Measurements from ENCODE around the gene C15orf61. TPM values are rescaled to one million over a fixed set of nuclear protein-coding genes. Genes with fewer than 3 reads are reported as not detected.

C15orf61 gene
- total and polyA plus RNA-seq, 5 donors from 2014 or later = 8.6 to 13.9 (median 9.9) TPM

- Mint-ChIP-seq H3K9me3 (peaks cover 0 to 1% (median 0%) of the 10 kb centered on the region in 7 donors), H3K27ac (no peak overlapping the region), H3K4me1 (no peaks in the 10 kb centered on the region), H3K4me3 (no peak overlapping the region), H3K36me3 (peaks cover 4% of the 10 kb centered on the region), H3K27me3 (no peaks in the 10 kb centered on the region)
- no peaks in the 10 kb centered on the region for H3K27me3 ChIP-seq (ENCODE audit: control insufficient read depth, insufficient read depth, low read length)
- peak in 2 of 3 donors; percentile 24 to 31 for DNase-seq
- ATAC-seq (ENCODE audit: low read depth in 2 of 2) = peak in 1 of 2 donors; percentile 58
- no peaks in the 10 kb centered on the region for H3K9me3 ChIP-seq (ENCODE audit: control insufficient read depth in 2 of 2, low read length in 2 of 2)
- H3K27ac ChIP-seq (ENCODE audit: insufficient read depth, low read length, poor library complexity, severe bottlenecking) = no peak overlapping the region
- no peaks in the 10 kb centered on the region for H3K36me3 ChIP-seq (ENCODE audit: control insufficient read depth, insufficient read depth, low read length)
- no peaks in the 10 kb centered on the region for H3K4me1 ChIP-seq (ENCODE audit: control insufficient read depth, insufficient read depth, low read length, poor library complexity, severe bottlenecking)
- H3K4me3 ChIP-seq (ENCODE audit: low read depth, low read length) = no peak overlapping the region
These were observed 19.6 kb upstream of the C15orf61 start for GRCh38 chr15:67501177-67501835.

GRCh38 chr15:67501836-67502461 is 19.0 kb upstream of the C15orf61 start:
- DNase-seq = no peak
- no peak for ATAC-seq (ENCODE audit: low read depth in 2 of 2)
- H3K4me1 Mint-ChIP-seq = no peaks in the 10 kb centered on the region
- no peaks in the 10 kb centered on the region for H3K4me1 ChIP-seq (ENCODE audit: control insufficient read depth, insufficient read depth, low read length, poor library complexity, severe bottlenecking)
- H3K4me3 Mint-ChIP-seq = no peak overlapping the region
- H3K27me3 ChIP-seq (ENCODE audit: control insufficient read depth, insufficient read depth, low read length) = no peaks in the 10 kb centered on the region
- H3K36me3 ChIP-seq (ENCODE audit: control insufficient read depth, insufficient read depth, low read length) = no peaks in the 10 kb centered on the region
- H3K9me3 Mint-ChIP-seq = peaks cover 0 to 1% (median 0%) of the 10 kb centered on the region in 7 donors
- H3K27ac Mint-ChIP-seq = no peak overlapping the region
- H3K4me3 ChIP-seq (ENCODE audit: low read depth, low read length) = no peak overlapping the region
- no peaks in the 10 kb centered on the region for H3K27me3 Mint-ChIP-seq
- no peak overlapping the region for H3K27ac ChIP-seq (ENCODE audit: insufficient read depth, low read length, poor library complexity, severe bottlenecking)
- H3K36me3 Mint-ChIP-seq = peaks cover 4% of the 10 kb centered on the region
- no peaks in the 10 kb centered on the region for H3K9me3 ChIP-seq (ENCODE audit: control insufficient read depth in 2 of 2, low read length in 2 of 2)

- ATAC-seq (ENCODE audit: low read depth in 2 of 2) (no peak), DNase-seq (no peak)
- Histone ChIP-seq H3K9me3 (ENCODE audit: control insufficient read depth in 2 of 2, low read length in 2 of 2) (no peaks in the 10 kb centered on the region), H3K27ac (ENCODE audit: insufficient read depth, low read length, poor library complexity, severe bottlenecking) (no peak overlapping the region), H3K27me3 (ENCODE audit: control insufficient read depth, insufficient read depth, low read length) (no peaks in the 10 kb centered on the region), H3K4me1 (ENCODE audit: control insufficient read depth, insufficient read depth, low read length, poor library complexity, severe bottlenecking) (no peaks in the 10 kb centered on the region), H3K4me3 (ENCODE audit: low read depth, low read length) (no peak overlapping the region), H3K36me3 (ENCODE audit: control insufficient read depth, insufficient read depth, low read length) (no peaks in the 10 kb centered on the region)
- Mint-ChIP-seq H3K36me3 (peaks cover 11% of the 10 kb centered on the region), H3K9me3 (peaks cover 0 to 1% (median 0%) of the 10 kb centered on the region in 7 donors), H3K27me3 (no peaks in the 10 kb centered on the region), H3K4me3 (no peak overlapping the region), H3K4me1 (peaks cover 0 to 4% (median under 1%) of the 10 kb centered on the region in 4 donors), H3K27ac (no peak overlapping the region)
These were observed 16.9 kb upstream of the C15orf61 start for GRCh38 chr15:67504056-67504455.

GRCh38 chr15:67504796-67505195 is 16.1 kb upstream of the C15orf61 start:
- Histone ChIP-seq H3K9me3 (ENCODE audit: control insufficient read depth in 2 of 2, low read length in 2 of 2) (no peaks in the 10 kb centered on the region), H3K36me3 (ENCODE audit: control insufficient read depth, insufficient read depth, low read length) (no peaks in the 10 kb centered on the region), H3K27me3 (ENCODE audit: control insufficient read depth, insufficient read depth, low read length) (no peaks in the 10 kb centered on the region), H3K4me1 (ENCODE audit: control insufficient read depth, insufficient read depth, low read length, poor library complexity, severe bottlenecking) (no peaks in the 10 kb centered on the region), H3K4me3 (ENCODE audit: low read depth, low read length) (no peak overlapping the region), H3K27ac (ENCODE audit: insufficient read depth, low read length, poor library complexity, severe bottlenecking) (no peak overlapping the region)
- no peak overlapping the region for H3K27ac Mint-ChIP-seq
- no peaks in the 10 kb centered on the region for H3K27me3 Mint-ChIP-seq
- H3K4me3 Mint-ChIP-seq = no peak overlapping the region
- H3K36me3 Mint-ChIP-seq = peaks cover 11% of the 10 kb centered on the region
- ATAC-seq (ENCODE audit: low read depth in 2 of 2) = no peak
- peaks cover 0 to 1% (median 0%) of the 10 kb centered on the region in 7 donors for H3K9me3 Mint-ChIP-seq
- DNase-seq = no peak
- peaks cover 0 to 5% (median under 1%) of the 10 kb centered on the region in 4 donors for H3K4me1 Mint-ChIP-seq

GRCh38 chr15:67505675-67506572 is 15.0 kb upstream of the C15orf61 start:
- Histone ChIP-seq H3K4me3 (ENCODE audit: low read depth, low read length) (no peak overlapping the region), H3K9me3 (ENCODE audit: control insufficient read depth in 2 of 2, low read length in 2 of 2) (no peaks in the 10 kb centered on the region), H3K4me1 (ENCODE audit: control insufficient read depth, insufficient read depth, low read length, poor library complexity, severe bottlenecking) (no peaks in the 10 kb centered on the region), H3K27ac (ENCODE audit: insufficient read depth, low read length, poor library complexity, severe bottlenecking) (no peak overlapping the region), H3K27me3 (ENCODE audit: control insufficient read depth, insufficient read depth, low read length) (no peaks in the 10 kb centered on the region), H3K36me3 (ENCODE audit: control insufficient read depth, insufficient read depth, low read length) (no peaks in the 10 kb centered on the region)
- Mint-ChIP-seq H3K4me1 (peaks cover 0 to 5% (median under 1%) of the 10 kb centered on the region in 4 donors), H3K36me3 (peaks cover 11% of the 10 kb centered on the region), H3K9me3 (peaks cover 0 to 1% (median 0%) of the 10 kb centered on the region in 7 donors), H3K4me3 (no peak overlapping the region), H3K27me3 (no peaks in the 10 kb centered on the region), H3K27ac (no peak overlapping the region)
- DNase-seq (no peak), ATAC-seq (ENCODE audit: low read depth in 2 of 2) (no peak)

- H3K4me1 Mint-ChIP-seq = peaks cover 0 to 5% (median 2%) of the 10 kb centered on the region in 4 donors
- H3K4me3 ChIP-seq (ENCODE audit: low read depth, low read length) = no peak overlapping the region
- H3K9me3 Mint-ChIP-seq = peaks cover 0 to 1% (median 0%) of the 10 kb centered on the region in 7 donors
- no peak overlapping the region for H3K4me3 Mint-ChIP-seq
- peaks cover 3% of the 10 kb centered on the region for H3K36me3 ChIP-seq (ENCODE audit: control insufficient read depth, insufficient read depth, low read length)
- H3K27ac ChIP-seq (ENCODE audit: insufficient read depth, low read length, poor library complexity, severe bottlenecking) = no peak overlapping the region
- no peaks in the 10 kb centered on the region for H3K4me1 ChIP-seq (ENCODE audit: control insufficient read depth, insufficient read depth, low read length, poor library complexity, severe bottlenecking)
- H3K36me3 Mint-ChIP-seq = peaks cover 15% of the 10 kb centered on the region
- ATAC-seq (ENCODE audit: low read depth in 2 of 2) = no peak
- no peak for DNase-seq
- H3K27ac Mint-ChIP-seq = no peak overlapping the region
- H3K27me3 ChIP-seq (ENCODE audit: control insufficient read depth, insufficient read depth, low read length) = no peaks in the 10 kb centered on the region
- no peaks in the 10 kb centered on the region for H3K9me3 ChIP-seq (ENCODE audit: control insufficient read depth in 2 of 2, low read length in 2 of 2)
- no peaks in the 10 kb centered on the region for H3K27me3 Mint-ChIP-seq
These were observed 13.9 kb upstream of the C15orf61 start for GRCh38 chr15:67506775-67507747.

GRCh38 chr15:67508407-67508806 is 12.5 kb upstream of the C15orf61 start:
- Histone ChIP-seq H3K9me3 (ENCODE audit: control insufficient read depth in 2 of 2, low read length in 2 of 2) (no peaks in the 10 kb centered on the region), H3K27ac (ENCODE audit: insufficient read depth, low read length, poor library complexity, severe bottlenecking) (no peak overlapping the region), H3K36me3 (ENCODE audit: control insufficient read depth, insufficient read depth, low read length) (peaks cover 7% of the 10 kb centered on the region), H3K4me1 (ENCODE audit: control insufficient read depth, insufficient read depth, low read length, poor library complexity, severe bottlenecking) (no peaks in the 10 kb centered on the region), H3K27me3 (ENCODE audit: control insufficient read depth, insufficient read depth, low read length) (no peaks in the 10 kb centered on the region), H3K4me3 (ENCODE audit: low read depth, low read length) (no peak overlapping the region)
- Mint-ChIP-seq H3K27me3 (no peaks in the 10 kb centered on the region), H3K4me3 (no peak overlapping the region), H3K27ac (no peak overlapping the region), H3K4me1 (peaks cover 0 to 5% (median 3%) of the 10 kb centered on the region in 4 donors), H3K36me3 (peaks cover 29% of the 10 kb centered on the region), H3K9me3 (peaks cover 0 to 1% (median 0%) of the 10 kb centered on the region in 7 donors)
- no peak for DNase-seq
- no peak for ATAC-seq (ENCODE audit: low read depth in 2 of 2)
